GM21360 (cell line): ENCODE results near the gene GRID1.

Experiments
- ATAC-seq: cut with Tn5 transposase; IDR thresholded peaks from one replicate; pipeline ENCODE4 v1.9.1; 2021; ENCODE audit warnings: mild to moderate bottlenecking, moderate library complexity; ENCODE audit not compliant: unreplicated experiment

GRID1 gene

GRCh38 chr10:86234541-86235270, 131.9 kb downstream of the GRID1 start:
- ATAC-seq: no peak

- no peak for ATAC-seq
Measured at GRCh38 chr10:86234107-86234506, 132.5 kb downstream of the GRID1 start.

- ATAC-seq: no peak
Measured at GRCh38 chr10:86233131-86233530, 133.5 kb downstream of the GRID1 start.

GRCh38 chr10:86232644-86233043, 134.0 kb downstream of the GRID1 start:
- ATAC-seq: no peak

- ATAC-seq: no peak
Measured at GRCh38 chr10:86231796-86232560, 134.6 kb downstream of the GRID1 start.

GRCh38 chr10:86230557-86231180, 135.9 kb downstream of the GRID1 start:
- ATAC-seq: no peak

GRCh38 chr10:86229811-86230556, 136.6 kb downstream of the GRID1 start:
- no peak for ATAC-seq

GRCh38 chr10:86229376-86229775, 137.2 kb downstream of the GRID1 start:
- ATAC-seq: no peak

- no peak for ATAC-seq
Measured at GRCh38 chr10:86227501-86228258, 138.9 kb downstream of the GRID1 start.

GRCh38 chr10:86226781-86227201, 139.8 kb downstream of the GRID1 start:
- no peak for ATAC-seq

- ATAC-seq: no peak
Measured at GRCh38 chr10:86226016-86226415, 140.6 kb downstream of the GRID1 start.

- ATAC-seq: peak; percentile 31
Measured at GRCh38 chr10:86225103-86225782, 141.4 kb downstream of the GRID1 start.

GRCh38 chr10:86224354-86225102, 142.1 kb downstream of the GRID1 start:
- ATAC-seq: peak; percentile 87

- no peak for ATAC-seq
Measured at GRCh38 chr10:86223256-86223655, 143.3 kb downstream of the GRID1 start.

- ATAC-seq: no peak
Measured at GRCh38 chr10:86222687-86223086, 143.9 kb downstream of the GRID1 start.

- ATAC-seq: no peak
Measured at GRCh38 chr10:86222336-86222650, 144.3 kb downstream of the GRID1 start.

GRCh38 chr10:86221442-86222335, 144.9 kb downstream of the GRID1 start:
- ATAC-seq: no peak

- ATAC-seq: no peak
Measured at GRCh38 chr10:86220626-86221025, 146.0 kb downstream of the GRID1 start.
